HG03558 (cell line): ENCODE measurements around the gene KCNJ10.

Experiments
- ATAC-seq: cut with Tn5 transposase; IDR thresholded peaks from one replicate; pipeline ENCODE4 v1.9.1; 2021; ENCODE audit warnings: moderate number of reproducible peaks; ENCODE audit not compliant: unreplicated experiment; ENCODE audit errors: extremely low read depth

The KCNJ10 gene

GRCh38 chr1:160085686-160086455, 15.9 kb upstream of the KCNJ10 start:
- no peak for ATAC-seq

GRCh38 chr1:160084771-160085321, 14.9 kb upstream of the KCNJ10 start:
- ATAC-seq: no peak

DNA sequence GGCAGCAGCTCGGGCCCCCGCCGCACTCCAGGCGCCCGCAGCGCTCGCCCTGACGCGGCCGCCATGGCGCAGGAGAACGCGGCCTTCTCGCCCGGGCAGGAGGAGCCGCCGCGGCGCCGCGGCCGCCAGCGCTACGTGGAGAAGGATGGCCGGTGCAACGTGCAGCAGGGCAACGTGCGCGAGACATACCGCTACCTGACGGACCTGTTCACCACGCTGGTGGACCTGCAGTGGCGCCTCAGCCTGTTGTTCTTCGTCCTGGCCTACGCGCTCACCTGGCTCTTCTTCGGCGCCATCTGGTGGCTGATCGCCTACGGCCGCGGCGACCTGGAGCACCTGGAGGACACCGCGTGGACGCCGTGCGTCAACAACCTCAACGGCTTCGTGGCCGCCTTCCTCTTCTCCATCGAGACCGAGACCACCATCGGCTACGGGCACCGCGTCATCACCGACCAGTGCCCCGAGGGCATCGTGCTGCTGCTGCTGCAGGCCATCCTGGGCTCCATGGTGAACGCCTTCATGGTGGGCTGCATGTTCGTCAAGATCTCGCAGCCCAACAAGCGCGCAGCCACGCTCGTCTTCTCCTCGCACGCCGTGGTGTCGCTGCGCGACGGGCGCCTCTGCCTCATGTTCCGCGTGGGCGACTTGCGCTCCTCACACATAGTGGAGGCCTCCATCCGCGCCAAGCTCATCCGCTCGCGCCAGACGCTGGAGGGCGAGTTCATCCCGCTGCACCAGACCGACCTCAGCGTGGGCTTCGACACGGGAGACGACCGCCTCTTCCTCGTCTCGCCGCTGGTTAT, 14.2 kb upstream of the KCNJ10 start:
- ATAC-seq: no peak

DNA sequence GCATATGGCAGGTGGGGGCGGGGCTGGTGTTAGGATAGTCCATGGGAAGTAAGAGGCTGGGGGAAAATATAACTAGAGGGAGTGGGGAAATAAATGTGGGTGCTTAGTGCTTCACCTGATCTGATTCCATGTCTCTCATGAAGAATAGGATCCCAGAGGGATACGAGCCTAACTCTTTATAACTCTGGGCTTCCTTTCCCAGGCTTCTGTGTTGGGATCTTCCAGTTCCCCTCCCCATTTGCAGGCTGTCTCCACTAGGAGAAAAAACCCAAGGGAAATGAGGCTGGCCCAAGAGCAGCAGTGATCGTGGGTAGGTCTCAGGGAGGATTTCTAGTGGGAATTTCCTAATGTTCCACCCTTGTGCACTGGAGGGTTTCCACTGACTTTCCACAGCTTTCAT, 13.0 kb upstream of the KCNJ10 start:
- no peak for ATAC-seq

- ATAC-seq: no peak
Measured at GRCh38 chr1:160082487-160082886, 12.5 kb upstream of the KCNJ10 start.

GRCh38 chr1:160081261-160081936, 11.4 kb upstream of the KCNJ10 start, which contains the start of gene KCNJ9:
Gene KCNJ9, plus strand, starts transcription at chr1:160081538. Its CDS starts 2,493 bp downstream, at chr1:160084031.
- no peak for ATAC-seq

- ATAC-seq: no peak
Measured at GRCh38 chr1:160080381-160081100, 10.6 kb upstream of the KCNJ10 start.

DNA sequence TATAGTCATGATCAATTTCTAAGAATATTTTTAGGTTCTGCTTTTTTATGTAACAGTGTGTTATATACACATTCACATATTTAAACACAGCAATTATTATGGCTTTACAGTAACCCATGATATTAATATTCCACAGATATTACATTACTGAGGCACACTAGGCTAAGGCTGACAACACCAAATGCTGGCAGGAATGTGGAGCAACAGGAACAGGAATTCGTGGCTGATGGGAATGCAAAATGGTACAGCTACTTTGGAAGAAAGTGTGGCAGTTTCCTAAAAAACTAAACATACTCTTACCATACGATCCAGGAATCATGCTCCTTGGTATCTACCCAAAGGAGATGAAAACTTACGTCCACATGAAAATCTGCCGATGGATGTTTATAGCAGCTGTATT, 9.5 kb upstream of the KCNJ10 start:
- no peak for ATAC-seq

GRCh38 chr1:160078512-160079195, 8.7 kb upstream of the KCNJ10 start:
- ATAC-seq: no peak

GRCh38 chr1:160077486-160077885, 7.5 kb upstream of the KCNJ10 start:
- ATAC-seq: no peak

DNA sequence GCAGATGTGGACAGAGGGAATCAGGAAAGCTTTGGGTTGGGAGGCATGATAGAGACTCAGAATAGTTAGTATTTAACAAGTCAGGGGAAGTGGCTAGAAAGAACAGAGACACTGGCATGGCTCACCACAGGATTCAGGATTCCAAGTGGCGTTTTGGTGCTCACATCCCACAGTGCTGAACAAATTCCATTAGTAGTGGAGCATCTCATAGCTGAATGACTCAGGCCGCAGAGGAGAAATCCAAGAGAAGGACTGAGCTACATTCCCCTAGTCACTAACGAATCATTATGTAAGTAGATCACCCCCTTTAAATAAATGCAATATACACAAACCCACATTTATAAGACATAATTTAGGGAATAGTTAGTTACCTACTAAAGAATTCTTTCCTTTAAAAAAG, 6.3 kb upstream of the KCNJ10 start:
- ATAC-seq: no peak

GRCh38 chr1:160075836-160076235, 5.9 kb upstream of the KCNJ10 start:
- ATAC-seq: no peak

GRCh38 chr1:160074865-160075264, 4.9 kb upstream of the KCNJ10 start:
- ATAC-seq: no peak

DNA sequence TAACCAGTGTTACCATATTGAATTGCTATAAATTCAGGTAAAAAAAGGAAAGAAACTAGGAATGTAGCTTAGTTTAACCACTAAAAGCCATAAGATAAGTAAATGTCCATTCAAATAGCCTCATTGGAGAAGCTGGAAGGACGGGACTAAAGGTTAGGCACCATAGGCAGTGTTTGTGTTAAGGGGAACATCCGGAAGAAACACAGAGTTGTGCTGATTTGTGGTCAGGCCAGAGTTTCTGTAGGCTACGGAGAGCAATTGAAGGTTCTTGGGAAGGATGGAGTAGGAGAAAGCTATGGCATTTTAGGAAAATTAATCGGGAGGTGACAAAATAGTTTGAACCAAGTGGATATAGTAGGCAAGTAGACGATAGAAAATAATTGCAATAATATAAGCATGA, 1.3 kb upstream of the KCNJ10 start:
- no peak for ATAC-seq

- ATAC-seq: no peak
Measured at GRCh38 chr1:160070243-160071163, 543 bp upstream of the KCNJ10 start.

DNA sequence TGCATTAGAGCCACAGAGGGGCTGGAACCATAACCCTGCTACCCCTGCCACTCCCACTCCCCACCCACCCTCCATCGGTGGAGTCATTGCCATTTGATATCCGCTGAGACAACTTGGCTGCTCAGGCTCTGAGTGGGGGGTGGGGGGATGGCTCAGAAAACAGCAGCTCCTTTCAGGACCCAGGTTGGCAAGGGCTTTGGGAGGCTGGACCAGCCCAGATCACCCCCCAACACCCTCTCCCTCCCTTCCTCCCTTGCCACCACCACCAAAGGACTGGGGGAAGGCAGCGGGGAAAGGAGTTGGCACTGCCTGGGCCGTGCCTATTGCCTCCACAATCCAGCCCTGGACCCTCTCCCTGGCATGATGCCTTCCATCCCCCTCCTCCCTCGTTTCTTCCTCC, 1.7 kb downstream of the KCNJ10 start:
- no peak for ATAC-seq

GRCh38 chr1:160066829-160067745, 2.9 kb downstream of the KCNJ10 start:
- ATAC-seq: no peak
